Caco-2 (cell line): ENCODE measurements around the gene VPS9D1. TPM values are rescaled to one million over a fixed set of nuclear protein-coding genes. Genes with fewer than 3 reads are reported as not detected.
A peak's percentile ranks its signal among the peaks of the same experiment; 100 is the strongest.

ENCODE experiments used
- BruUV-seq: library from RNA; stranded (reverse); fragments of 400-500 nt; replicated peaks from 2 replicates; lab custom pipeline; 2021; lab: Mats Ljungman, UMichigan
- CTCF ChIA-PET: fragments of 300-600 bp; sonication (Branson Sonifier 250); formaldehyde crosslinking; loops from one replicate; lab custom pipeline; 2022; ENCODE audit warnings: antibody characterized with exemption; lab: Charles Lee
- POLR2A ChIA-PET: fragments of 300-600 bp; sonication (Branson Sonifier 250); formaldehyde crosslinking; loops from one replicate; lab custom pipeline; 2022; ENCODE audit warnings: antibody characterized with exemption; lab: Charles Lee
- DNase-seq, 2 experiments: peaks; one replicate each; pipeline versions ENCODE4 v3.0.0 to v3.0.0-alpha.2; 2020 to 2022
- H3K27me3 ChIP-seq: replicated peaks from 2 replicates; pipeline ENCODE4 v1.6.0; 2011; ENCODE audit warnings: low read length; ENCODE audit not compliant: control insufficient read depth, insufficient read depth
- H3K36me3 ChIP-seq: 2 replicates; pipeline ENCODE4 v1.5.1; 2011; ENCODE audit warnings: low read length; ENCODE audit not compliant: control insufficient read depth, insufficient read depth
- H3K4me1 ChIP-seq: fragments of 250-450 bp; sonication (Bioruptor Pico); 2 replicates; pipeline ENCODE4 v1.5.1; 2020; ENCODE audit warnings: mild to moderate bottlenecking
- H3K4me3 ChIP-seq: 2 replicates; pipeline ENCODE4 v1.5.1; 2011; ENCODE audit warnings: low read depth, mild to moderate bottlenecking, control low read depth, low read length
- H3K9me3 ChIP-seq: fragments of 250-450 bp; sonication (Bioruptor Pico); 2 replicates; pipeline ENCODE4 v1.5.1; 2020; ENCODE audit warnings: mild to moderate bottlenecking, moderate library complexity
- H3K27ac Mint-ChIP-seq: one replicate; pipeline ENCODE4 v1.8.0; 2022; ENCODE audit warnings: mixed read lengths; ENCODE audit not compliant: unreplicated experiment
- H3K27me3 Mint-ChIP-seq: one replicate; pipeline ENCODE4 v1.8.0; 2022; ENCODE audit warnings: mixed read lengths; ENCODE audit not compliant: insufficient read depth, unreplicated experiment
- H3K36me3 Mint-ChIP-seq: one replicate; pipeline ENCODE4 v1.8.0; 2022; ENCODE audit warnings: mild to moderate bottlenecking, mixed read lengths; ENCODE audit not compliant: insufficient read depth, unreplicated experiment
- H3K4me1 Mint-ChIP-seq: one replicate; pipeline ENCODE4 v1.8.0; 2022; ENCODE audit warnings: low read depth, mixed read lengths; ENCODE audit not compliant: unreplicated experiment
- H3K4me3 Mint-ChIP-seq: one replicate; pipeline ENCODE4 v1.8.0; 2022; ENCODE audit warnings: mild to moderate bottlenecking, moderate library complexity, mixed read lengths; ENCODE audit not compliant: unreplicated experiment
- H3K9me3 Mint-ChIP-seq: one replicate; pipeline ENCODE4 v1.8.0; 2022; ENCODE audit warnings: mixed read lengths; ENCODE audit not compliant: unreplicated experiment
- CTCF ChIP-seq, 2 experiments: fragments of 200-600 bp in 1 of 2; IDR thresholded peaks; 1 replicate in 1 of 2; 2 replicates in 1 of 2; pipeline versions ENCODE4 v1.5.1 to v1.8.0; 2011 to 2022; ENCODE audit warnings: antibody characterized with exemption in 1 of 2, control low read depth in 1 of 2, inconsistent platforms in 1 of 2, low read depth in 1 of 2, low read length in 1 of 2, mild to moderate bottlenecking in 1 of 2, moderate library complexity in 1 of 2; ENCODE audit not compliant: insufficient read depth in 1 of 2, severe bottlenecking in 1 of 2, unreplicated experiment in 1 of 2
- intact Hi-C: fragments of 100-400 bp; cut with micrococcal nuclease; formaldehyde crosslinking; loops from one replicate; pipeline ENCODE4 v1.10.0; 2022; ENCODE audit not compliant: unreplicated experiment
- total RNA-seq: library from RNA; stranded (reverse); gene quantifications from 2 replicates; pipeline ENCODE4 v1.2.3, GENCODE V29; 2022

VPS9D1 gene
- total RNA-seq, 1 experiment from 2014 or later, result 6.3 TPM

GRCh38 chr16:89764711-89765201 is 44.1 kb upstream of the VPS9D1 start:
- H3K27me3 Mint-ChIP-seq, result no peaks in the 10 kb centered on the region
- H3K27ac Mint-ChIP-seq, result no peak overlapping the region
- Histone ChIP-seq H3K36me3 (peaks cover 9% of the 10 kb centered on the region), H3K4me3 (no peak overlapping the region), H3K4me1 (no peaks in the 10 kb centered on the region), H3K9me3 (no peaks in the 10 kb centered on the region), H3K27me3 (no peaks in the 10 kb centered on the region)
- peaks cover 98% of the 10 kb centered on the region for H3K36me3 Mint-ChIP-seq
- H3K4me1 Mint-ChIP-seq, result no peaks in the 10 kb centered on the region
- BruUV-seq, result no TSS peak
- no peak overlapping the region for H3K4me3 Mint-ChIP-seq
- ChIA-PET POLR2A (no interaction called here), CTCF (no interaction called here)
- H3K9me3 Mint-ChIP-seq, result no peaks in the 10 kb centered on the region
- DNase-seq, result no peak
- intact Hi-C loops, result no loop called here
- TF ChIP-seq CTCF (IDR thresholded peaks at IDR 0.05; ENCODE audit: insufficient read depth in 1 of 2, low read depth in 1 of 2, low read length in 1 of 2, severe bottlenecking in 1 of 2, unreplicated experiment in 1 of 2), result no peak

DNA sequence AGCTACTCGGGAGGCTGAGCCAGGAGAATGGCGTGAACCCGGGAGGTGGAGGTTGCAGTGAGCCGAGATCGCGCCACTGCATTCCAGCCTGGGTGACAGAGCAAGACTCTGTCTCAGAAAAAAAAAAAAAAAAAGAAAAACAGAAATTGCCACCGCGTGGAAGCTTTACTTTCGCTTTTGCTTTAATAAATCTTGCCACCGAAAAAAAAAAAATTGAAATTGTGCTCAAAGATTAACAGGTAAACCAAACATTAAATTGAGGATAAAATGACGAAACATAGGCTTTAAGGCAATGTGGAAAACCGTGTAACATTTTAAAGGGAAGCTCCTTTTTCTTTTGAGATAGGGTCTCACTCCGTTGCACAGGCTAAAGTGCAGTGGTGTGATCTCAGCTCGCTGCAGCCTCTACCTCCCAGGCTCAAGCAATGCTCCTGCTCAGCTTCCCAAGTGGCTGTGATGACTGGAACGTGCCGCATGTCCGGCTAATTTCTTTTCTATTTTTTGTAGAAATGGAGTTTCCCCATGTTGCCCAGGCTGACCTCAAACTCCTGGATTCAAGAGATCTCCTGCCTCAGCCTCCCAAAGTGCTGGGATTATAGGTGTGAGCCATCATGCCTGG is 40.7 kb upstream of the VPS9D1 start:
- Mint-ChIP-seq H3K27ac (no peak overlapping the region), H3K36me3 (peaks cover 98% of the 10 kb centered on the region), H3K4me3 (no peak overlapping the region), H3K4me1 (no peaks in the 10 kb centered on the region), H3K27me3 (no peaks in the 10 kb centered on the region), H3K9me3 (no peaks in the 10 kb centered on the region)
- no peak for DNase-seq
- intact Hi-C loops, result no loop called here
- Histone ChIP-seq H3K36me3 (peaks cover 13% of the 10 kb centered on the region), H3K4me1 (no peaks in the 10 kb centered on the region), H3K9me3 (no peaks in the 10 kb centered on the region), H3K4me3 (no peak overlapping the region), H3K27me3 (no peaks in the 10 kb centered on the region)
- TF ChIP-seq CTCF (IDR thresholded peaks at IDR 0.05; ENCODE audit: insufficient read depth in 1 of 2, low read depth in 1 of 2, low read length in 1 of 2, severe bottlenecking in 1 of 2, unreplicated experiment in 1 of 2), result no peak
- ChIA-PET POLR2A (no interaction called here), CTCF (no interaction called here)
- no TSS peak for BruUV-seq

- Histone ChIP-seq H3K4me3 (no peak overlapping the region), H3K27me3 (no peaks in the 10 kb centered on the region), H3K4me1 (no peaks in the 10 kb centered on the region), H3K9me3 (no peaks in the 10 kb centered on the region), H3K36me3 (peaks cover 13% of the 10 kb centered on the region)
- no peak overlapping the region for H3K4me3 Mint-ChIP-seq
- ChIA-PET POLR2A (no interaction called here), CTCF (no interaction called here)
- H3K27me3 Mint-ChIP-seq, result no peaks in the 10 kb centered on the region
- H3K9me3 Mint-ChIP-seq, result no peaks in the 10 kb centered on the region
- H3K36me3 Mint-ChIP-seq, result peaks cover 98% of the 10 kb centered on the region
- DNase-seq, result no peak
- BruUV-seq, result no TSS peak
- H3K4me1 Mint-ChIP-seq, result no peaks in the 10 kb centered on the region
- no peak for TF ChIP-seq CTCF (IDR thresholded peaks at IDR 0.05; ENCODE audit: insufficient read depth in 1 of 2, low read depth in 1 of 2, low read length in 1 of 2, severe bottlenecking in 1 of 2, unreplicated experiment in 1 of 2)
- intact Hi-C loops, result no loop called here
- H3K27ac Mint-ChIP-seq, result peak overlapping the region; percentile 49
These were observed 39.1 kb upstream of the VPS9D1 start for GRCh38 chr16:89759746-89760340.
